ENCODE data around the gene PLPPR3.

PLPPR3 gene

DNA sequence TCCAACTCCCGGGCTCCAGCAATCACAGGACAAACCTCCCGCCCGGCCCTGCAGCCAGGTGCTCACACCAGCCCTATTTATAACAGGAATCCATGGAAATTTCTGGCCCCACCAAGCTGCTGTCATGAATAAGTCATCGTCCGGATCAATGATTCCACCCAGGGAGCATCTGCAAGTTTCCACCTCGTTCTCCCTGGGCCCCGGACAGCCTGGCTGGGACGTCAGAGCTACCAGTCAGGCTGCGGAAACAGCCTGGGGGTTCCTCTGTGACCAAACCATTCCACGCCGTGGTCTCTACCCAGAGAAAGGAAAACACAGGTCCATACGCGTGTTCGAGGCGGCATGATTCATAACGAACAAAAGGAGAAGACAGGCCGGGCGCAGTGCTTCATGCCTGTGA is 45.2 kb downstream of the PLPPR3 start:
- H3K79me2 ChIP-seq (ENCODE audit: insufficient read depth, low read length) = no peaks in the 10 kb centered on the region
- H3K9me3 ChIP-seq (ENCODE audit: insufficient read depth, low read length, severe bottlenecking) = no peaks in the 10 kb centered on the region
- no peaks in the 10 kb centered on the region for H3K36me3 ChIP-seq (ENCODE audit: insufficient read depth, low read length)
- TF ChIP-seq EZH2 (IDR thresholded peaks at IDR 0.05; ENCODE audit: borderline replicate concordance, low read depth, low read length, severe bottlenecking) = no peak
- TF ChIP-seq, protein P1, sequence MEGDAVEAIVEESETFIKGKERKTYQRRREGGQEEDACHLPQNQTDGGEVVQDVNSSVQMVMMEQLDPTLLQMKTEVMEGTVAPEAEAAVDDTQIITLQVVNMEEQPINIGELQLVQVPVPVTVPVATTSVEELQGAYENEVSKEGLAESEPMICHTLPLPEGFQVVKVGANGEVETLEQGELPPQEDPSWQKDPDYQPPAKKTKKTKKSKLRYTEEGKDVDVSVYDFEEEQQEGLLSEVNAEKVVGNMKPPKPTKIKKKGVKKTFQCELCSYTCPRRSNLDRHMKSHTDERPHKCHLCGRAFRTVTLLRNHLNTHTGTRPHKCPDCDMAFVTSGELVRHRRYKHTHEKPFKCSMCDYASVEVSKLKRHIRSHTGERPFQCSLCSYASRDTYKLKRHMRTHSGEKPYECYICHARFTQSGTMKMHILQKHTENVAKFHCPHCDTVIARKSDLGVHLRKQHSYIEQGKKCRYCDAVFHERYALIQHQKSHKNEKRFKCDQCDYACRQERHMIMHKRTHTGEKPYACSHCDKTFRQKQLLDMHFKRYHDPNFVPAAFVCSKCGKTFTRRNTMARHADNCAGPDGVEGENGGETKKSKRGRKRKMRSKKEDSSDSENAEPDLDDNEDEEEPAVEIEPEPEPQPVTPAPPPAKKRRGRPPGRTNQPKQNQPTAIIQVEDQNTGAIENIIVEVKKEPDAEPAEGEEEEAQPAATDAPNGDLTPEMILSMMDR (IDR thresholded peaks at IDR 0.05; ENCODE audit: borderline replicate concordance, extremely low read depth, low read length, poor library complexity, severe bottlenecking) = no peak
- no peaks in the 10 kb centered on the region for H3K4me1 ChIP-seq (ENCODE audit: insufficient read depth, low read length)
- no peak overlapping the region for H2AFZ ChIP-seq (ENCODE audit: low read depth, low read length)
- H4K20me1 ChIP-seq (ENCODE audit: insufficient read depth, low read length) = no peaks in the 10 kb centered on the region
- DNase-seq (no peak), ATAC-seq (ENCODE audit: insufficient read depth, low read depth) (no peak)
- H3K4me3 ChIP-seq (ENCODE audit: low read depth in 1 of 2, low read length in 2 of 2) = no peak overlapping the region
- H3K27me3 ChIP-seq (ENCODE audit: insufficient read depth, low read length, poor library complexity) = no peaks in the 10 kb centered on the region
- H3K9ac ChIP-seq (ENCODE audit: low read depth, low read length) = no peak overlapping the region
- H3K27ac ChIP-seq (ENCODE audit: low read length) = no peak overlapping the region
- no peak overlapping the region for H3K4me2 ChIP-seq (ENCODE audit: insufficient read depth, low read length)

- Histone ChIP-seq H3K4me1 (ENCODE audit: insufficient read depth, low read length) (no peaks in the 10 kb centered on the region), H3K9ac (ENCODE audit: low read depth, low read length) (no peak overlapping the region), H3K27ac (ENCODE audit: low read length) (no peak overlapping the region), H2AFZ (ENCODE audit: low read depth, low read length) (no peak overlapping the region), H3K36me3 (ENCODE audit: insufficient read depth, low read length) (no peaks in the 10 kb centered on the region), H4K20me1 (ENCODE audit: insufficient read depth, low read length) (no peaks in the 10 kb centered on the region), H3K4me2 (ENCODE audit: insufficient read depth, low read length) (no peak overlapping the region), H3K4me3 (ENCODE audit: low read depth in 1 of 2, low read length in 2 of 2) (no peak overlapping the region), H3K9me3 (ENCODE audit: insufficient read depth, low read length, severe bottlenecking) (no peaks in the 10 kb centered on the region), H3K27me3 (ENCODE audit: insufficient read depth, low read length, poor library complexity) (no peaks in the 10 kb centered on the region), H3K79me2 (ENCODE audit: insufficient read depth, low read length) (no peaks in the 10 kb centered on the region)
- ATAC-seq (ENCODE audit: insufficient read depth, low read depth) = no peak
- TF ChIP-seq, protein P1 (IDR thresholded peaks at IDR 0.05; ENCODE audit: borderline replicate concordance, extremely low read depth, low read length, poor library complexity, severe bottlenecking) = no peak
- no peak for DNase-seq
Measured at GRCh38 chr19:772730-773436, 48.9 kb downstream of the PLPPR3 start.

DNA sequence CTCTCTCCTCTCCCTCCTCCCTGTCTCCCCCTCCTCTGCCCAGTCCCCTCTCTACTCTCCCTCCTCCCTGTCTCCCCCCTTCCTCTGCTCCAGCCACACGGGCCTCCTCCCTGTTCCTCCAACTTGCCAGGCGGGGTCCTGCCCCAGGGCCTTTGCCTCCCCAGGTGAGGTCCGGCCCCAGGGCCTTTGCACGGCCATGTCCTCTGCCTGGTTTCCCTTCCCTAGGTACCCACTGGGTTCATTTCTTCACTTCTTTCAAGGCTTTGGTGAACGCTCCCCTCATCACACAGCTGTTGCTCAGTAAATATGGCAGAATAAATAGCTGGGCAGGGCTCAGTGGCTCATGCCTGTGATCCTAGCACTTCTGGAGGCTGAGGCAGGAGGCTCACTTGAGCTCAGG is 49.7 kb downstream of the PLPPR3 start:
- no peak overlapping the region for H2AFZ ChIP-seq (ENCODE audit: low read depth, low read length)
- H3K4me3 ChIP-seq (ENCODE audit: low read depth in 1 of 2, low read length in 2 of 2) = no peak overlapping the region
- H3K4me1 ChIP-seq (ENCODE audit: insufficient read depth, low read length) = no peaks in the 10 kb centered on the region
- no peaks in the 10 kb centered on the region for H3K27me3 ChIP-seq (ENCODE audit: insufficient read depth, low read length, poor library complexity)
- no peak overlapping the region for H3K27ac ChIP-seq (ENCODE audit: low read length)
- no peak overlapping the region for H3K4me2 ChIP-seq (ENCODE audit: insufficient read depth, low read length)
- H4K20me1 ChIP-seq (ENCODE audit: insufficient read depth, low read length) = no peaks in the 10 kb centered on the region
- TF ChIP-seq EZH2 (IDR thresholded peaks at IDR 0.05; ENCODE audit: borderline replicate concordance, low read depth, low read length, severe bottlenecking) = no peak
- TF ChIP-seq, protein P1 (IDR thresholded peaks at IDR 0.05; ENCODE audit: borderline replicate concordance, extremely low read depth, low read length, poor library complexity, severe bottlenecking) = no peak
- H3K9me3 ChIP-seq (ENCODE audit: insufficient read depth, low read length, severe bottlenecking) = no peaks in the 10 kb centered on the region
- H3K36me3 ChIP-seq (ENCODE audit: insufficient read depth, low read length) = no peaks in the 10 kb centered on the region
- ATAC-seq (ENCODE audit: insufficient read depth, low read depth) = no peak
- no peaks in the 10 kb centered on the region for H3K79me2 ChIP-seq (ENCODE audit: insufficient read depth, low read length)
- no peak overlapping the region for H3K9ac ChIP-seq (ENCODE audit: low read depth, low read length)
- no peak for DNase-seq
